Measurements from ENCODE around the gene PAK5.

PAK5 gene

GRCh38 chr20:9699181-9699580 is 139.7 kb downstream of the PAK5 start:
- H3K27me3 ChIP-seq (replicated peaks; ENCODE audit: insufficient read depth, low read length), result no peaks in the 10 kb centered on the region
- H3K9ac ChIP-seq (ENCODE audit: low read length), result no peak overlapping the region
- no peaks in the 10 kb centered on the region for H3K9me2 ChIP-seq (replicated peaks; ENCODE audit: insufficient read depth, low read length)
- H3K27ac ChIP-seq (ENCODE audit: low read length), result no peak overlapping the region
- H3K9me3 ChIP-seq (replicated peaks; ENCODE audit: insufficient read depth, low read length), result no peaks in the 10 kb centered on the region
- H3K79me2 ChIP-seq (ENCODE audit: low read length), result no peaks in the 10 kb centered on the region
- H4K20me1 ChIP-seq (ENCODE audit: insufficient read depth, low read length), result no peaks in the 10 kb centered on the region
- H3K4me3 ChIP-seq (ENCODE audit: low read length), result no peak overlapping the region
- H2AFZ ChIP-seq (ENCODE audit: low read length), result no peak overlapping the region
- peak overlapping the region; percentile 7; the same call in 1 of the 2 replicates for H3K4me2 ChIP-seq (ENCODE audit: low read depth, low read length)
- H3K4me1 ChIP-seq (ENCODE audit: low read length), result peaks cover 30% of the 10 kb centered on the region
- DNase-seq, result peak; percentile 16
- TF ChIP-seq EZH2 (optimal IDR thresholded peaks at IDR 0.05; ENCODE audit: low read depth, low read length), result no peak
- TF ChIP-seq CTCF (IDR thresholded peaks at IDR 0.05; ENCODE audit: low read length), result no peak
- TF ChIP-seq EZH2phosphoT487 (IDR thresholded peaks at IDR 0.05; ENCODE audit: low read length), result no peak
- 0 out of 2 replicates have a peak, but pooled peaks cover 4% of the 10 kb centered on the region for H3F3A ChIP-seq (ENCODE audit: insufficient read depth, low read length)
- no peaks in the 10 kb centered on the region for H3K36me3 ChIP-seq (replicated peaks; ENCODE audit: insufficient read depth, low read length)

GRCh38 chr20:9689041-9689440 is 149.8 kb downstream of the PAK5 start:
- H4K20me1 ChIP-seq (ENCODE audit: insufficient read depth, low read length), result no peaks in the 10 kb centered on the region
- H3K36me3 ChIP-seq (replicated peaks; ENCODE audit: insufficient read depth, low read length), result no peaks in the 10 kb centered on the region

GRCh38 chr20:9686866-9687265 is 152.0 kb downstream of the PAK5 start:
- no peaks in the 10 kb centered on the region for H3K9me2 ChIP-seq (replicated peaks; ENCODE audit: insufficient read depth, low read length)
- no peaks in the 10 kb centered on the region for H3K27me3 ChIP-seq (replicated peaks; ENCODE audit: insufficient read depth, low read length)
- H3K9me3 ChIP-seq (replicated peaks; ENCODE audit: insufficient read depth, low read length), result no peaks in the 10 kb centered on the region
- H3K4me3 ChIP-seq (ENCODE audit: low read length), result no peak overlapping the region
- no peaks in the 10 kb centered on the region for H3F3A ChIP-seq (ENCODE audit: insufficient read depth, low read length)
- no peaks in the 10 kb centered on the region for H3K36me3 ChIP-seq (replicated peaks; ENCODE audit: insufficient read depth, low read length)
- H4K20me1 ChIP-seq (ENCODE audit: insufficient read depth, low read length), result no peaks in the 10 kb centered on the region
- no peak for TF ChIP-seq CTCF (IDR thresholded peaks at IDR 0.05; ENCODE audit: low read length)
- no peak for TF ChIP-seq EZH2 (optimal IDR thresholded peaks at IDR 0.05; ENCODE audit: low read depth, low read length)
- TF ChIP-seq EZH2phosphoT487 (IDR thresholded peaks at IDR 0.05; ENCODE audit: low read length), result no peak
- H3K4me1 ChIP-seq (ENCODE audit: low read length), result peaks cover 12% of the 10 kb centered on the region
- no peak overlapping the region for H3K4me2 ChIP-seq (ENCODE audit: low read depth, low read length)
- H3K79me2 ChIP-seq (ENCODE audit: low read length), result no peaks in the 10 kb centered on the region
- H3K27ac ChIP-seq (ENCODE audit: low read length), result no peak overlapping the region
- H3K9ac ChIP-seq (ENCODE audit: low read length), result no peak overlapping the region
- no peak for DNase-seq
- no peak overlapping the region for H2AFZ ChIP-seq (ENCODE audit: low read length)

More at GRCh38 chr20:9689041-9689440, 149.8 kb downstream of the PAK5 start:
- no peaks in the 10 kb centered on the region for H3K9me2 ChIP-seq (replicated peaks; ENCODE audit: insufficient read depth, low read length)
- no peak overlapping the region for H2AFZ ChIP-seq (ENCODE audit: low read length)
- no peak overlapping the region for H3K27ac ChIP-seq (ENCODE audit: low read length)
- no peaks in the 10 kb centered on the region for H3K27me3 ChIP-seq (replicated peaks; ENCODE audit: insufficient read depth, low read length)
- H3K9me3 ChIP-seq (replicated peaks; ENCODE audit: insufficient read depth, low read length), result no peaks in the 10 kb centered on the region
- no peaks in the 10 kb centered on the region for H3F3A ChIP-seq (ENCODE audit: insufficient read depth, low read length)
- H3K4me1 ChIP-seq (ENCODE audit: low read length), result peaks cover 12% of the 10 kb centered on the region
- H3K9ac ChIP-seq (ENCODE audit: low read length), result no peak overlapping the region
- no peaks in the 10 kb centered on the region for H3K79me2 ChIP-seq (ENCODE audit: low read length)
- no peak for TF ChIP-seq CTCF (IDR thresholded peaks at IDR 0.05; ENCODE audit: low read length)
- TF ChIP-seq EZH2phosphoT487 (IDR thresholded peaks at IDR 0.05; ENCODE audit: low read length), result no peak
- no peak for TF ChIP-seq EZH2 (optimal IDR thresholded peaks at IDR 0.05; ENCODE audit: low read depth, low read length)
- H3K4me3 ChIP-seq (ENCODE audit: low read length), result no peak overlapping the region
- no peak overlapping the region for H3K4me2 ChIP-seq (ENCODE audit: low read depth, low read length)
- no peak for DNase-seq
